SK-N-SH treated with all-trans-retinoic acid at 6 μM for 48 hours (cell line): ENCODE measurements around the gene KRT20.

Experiments used
- ATAC-seq: fragments of 200-7000 bp; cut with Tn5 transposase; 3 replicates; pipeline ENCODE4 v1.9.1; 2020; ENCODE audit warnings: mild to moderate bottlenecking, moderate library complexity
- ARNTL ChIP-seq: fragments of 450-650 bp; formaldehyde crosslinking; IDR thresholded peaks from 2 replicates; pipeline ENCODE4 v1.5.0; 2020; ENCODE audit warnings: low read depth, mild to moderate bottlenecking, moderate library complexity, borderline replicate concordance
- BACH2 ChIP-seq: fragments of 250-450 bp; sonication (Bioruptor Pico); IDR thresholded peaks from 2 replicates; pipeline ENCODE4 v1.9.0; 2021; ENCODE audit warnings: mild to moderate bottlenecking, borderline replicate concordance
- CREB5 ChIP-seq: fragments of 250-450 bp; sonication (Bioruptor Pico); IDR thresholded peaks from 2 replicates; pipeline ENCODE4 v1.5.1; 2020; ENCODE audit warnings: low read depth, mild to moderate bottlenecking, moderate library complexity
- CSDC2 ChIP-seq: fragments of 250-450 bp; sonication (Bioruptor Pico); IDR thresholded peaks from 2 replicates; pipeline ENCODE4 v1.5.0; 2020; ENCODE audit warnings: mild to moderate bottlenecking, moderate library complexity
- CSRNP3 ChIP-seq: fragments of 250-450 bp; sonication (Bioruptor Pico); IDR thresholded peaks from 2 replicates; pipeline ENCODE4 v1.5.1; 2021; ENCODE audit warnings: mild to moderate bottlenecking, moderate library complexity
- ESRRG ChIP-seq: fragments of 250-450 bp; sonication (Bioruptor Pico); IDR thresholded peaks from 2 replicates; pipeline ENCODE4 v1.6.1; 2021; ENCODE audit warnings: mild to moderate bottlenecking
- GLIS3 ChIP-seq: fragments of 250-450 bp; sonication (Bioruptor Pico); IDR thresholded peaks from 2 replicates; pipeline ENCODE4 v1.5.0; 2020; ENCODE audit warnings: mild to moderate bottlenecking, moderate library complexity
- ISL1 ChIP-seq: fragments of 250-450 bp; sonication (Bioruptor Pico); IDR thresholded peaks from 2 replicates; pipeline ENCODE4 v2.1.2; 2022; ENCODE audit warnings: mild to moderate bottlenecking, moderate library complexity
- OSR1 ChIP-seq: fragments of 250-450 bp; sonication (Bioruptor Pico); IDR thresholded peaks from 2 replicates; pipeline ENCODE4 v1.8.0; 2022; ENCODE audit warnings: moderate library complexity, mild to moderate bottlenecking, inconsistent platforms
- PATZ1 ChIP-seq: fragments of 250-450 bp; sonication (Bioruptor Pico); IDR thresholded peaks from 2 replicates; pipeline ENCODE4 v1.8.0; 2020; ENCODE audit warnings: mild to moderate bottlenecking, moderate library complexity, borderline replicate concordance
- POU6F1 ChIP-seq: fragments of 250-450 bp; sonication (Bioruptor Pico); IDR thresholded peaks from 2 replicates; pipeline ENCODE4 v1.8.0; 2021; ENCODE audit warnings: low read depth, mild to moderate bottlenecking, moderate library complexity, borderline replicate concordance
- PPARA ChIP-seq: fragments of 250-450 bp; sonication (Bioruptor Pico); IDR thresholded peaks from 2 replicates; pipeline ENCODE4 v1.5.0; 2020; ENCODE audit warnings: mild to moderate bottlenecking, borderline replicate concordance
- RARB ChIP-seq: fragments of 250-450 bp; sonication (Bioruptor Pico); IDR thresholded peaks from 2 replicates; pipeline ENCODE4 v1.8.0; 2021; ENCODE audit warnings: mild to moderate bottlenecking, moderate library complexity
- SNAI2 ChIP-seq: fragments of 250-450 bp; sonication (Bioruptor Pico); IDR thresholded peaks from 2 replicates; pipeline ENCODE4 v1.5.0; 2020; ENCODE audit warnings: mild to moderate bottlenecking, moderate library complexity
- TCF4 ChIP-seq: fragments of 250-450 bp; sonication (Bioruptor Pico); IDR thresholded peaks from 2 replicates; pipeline ENCODE4 v1.8.0; 2021; ENCODE audit warnings: mild to moderate bottlenecking, moderate library complexity, borderline replicate concordance
- TOX ChIP-seq: fragments of 250-450 bp; sonication (Bioruptor Pico); IDR thresholded peaks from 2 replicates; pipeline ENCODE4 v1.8.0; 2021; ENCODE audit warnings: mild to moderate bottlenecking, moderate library complexity, borderline replicate concordance
- TSHZ2 ChIP-seq: fragments of 250-450 bp; sonication (Bioruptor Pico); IDR thresholded peaks from 2 replicates; pipeline ENCODE4 v1.5.0; 2020; ENCODE audit warnings: mild to moderate bottlenecking, moderate library complexity
- ZC3H10 ChIP-seq: fragments of 250-450 bp; sonication (Bioruptor Pico); IDR thresholded peaks from 2 replicates; pipeline ENCODE4 v1.5.1; 2021; ENCODE audit warnings: mild to moderate bottlenecking, moderate library complexity
- ZFP3 ChIP-seq: fragments of 250-450 bp; sonication (Bioruptor Pico); IDR thresholded peaks from 2 replicates; pipeline ENCODE4 v1.5.0; 2020; ENCODE audit warnings: mild to moderate bottlenecking, moderate library complexity
- ZFP30 ChIP-seq: fragments of 450-650 bp; formaldehyde crosslinking; IDR thresholded peaks from 2 replicates; pipeline ENCODE4 v1.5.0; 2022; ENCODE audit warnings: mild to moderate bottlenecking, moderate library complexity
- ZNF565 ChIP-seq: fragments of 450-650 bp; formaldehyde crosslinking; conservative IDR thresholded peaks from 2 replicates; pipeline ENCODE4 v1.5.0; 2020; ENCODE audit warnings: low read depth, mild to moderate bottlenecking, moderate library complexity
- ZNF70 ChIP-seq: fragments of 450-650 bp; formaldehyde crosslinking; IDR thresholded peaks from 2 replicates; pipeline ENCODE4 v1.5.0; 2020; ENCODE audit warnings: mild to moderate bottlenecking, moderate library complexity
- ZNF8 ChIP-seq: fragments of 450-650 bp; formaldehyde crosslinking; IDR thresholded peaks from 2 replicates; pipeline ENCODE4 v1.5.0; 2020; ENCODE audit warnings: mild to moderate bottlenecking, moderate library complexity

Gene KRT20

GRCh38 chr17:40932608-40933007, 47.6 kb upstream of the KRT20 start (continued):
- TF ChIP-seq BACH2 (no peak), ZFP30 (CRISPR knock-in tag) (no peak)

GRCh38 chr17:40931311-40931710, 46.3 kb upstream of the KRT20 start:
- TF ChIP-seq CREB5: no peak
- TF ChIP-seq SNAI2: no peak
- no peak for TF ChIP-seq ZNF565 (CRISPR knock-in tag)
- no peak for TF ChIP-seq ZNF70 (CRISPR knock-in tag)
- no peak for TF ChIP-seq ARNTL
- TF ChIP-seq TCF4 (CRISPR knock-in tag): no peak
- no peak for TF ChIP-seq RARB (CRISPR knock-in tag)
- no peak for TF ChIP-seq CSDC2 (CRISPR knock-in tag)
- TF ChIP-seq BACH2: no peak
- TF ChIP-seq ZNF8 (CRISPR knock-in tag): no peak

GRCh38 chr17:40926341-40926740, 41.3 kb upstream of the KRT20 start:
- no peak for ATAC-seq
- TF ChIP-seq CSRNP3 (no peak), GLIS3 (no peak), BACH2 (no peak), ISL1 (CRISPR knock-in tag) (no peak), ZFP3 (no peak), TCF4 (CRISPR knock-in tag) (no peak), TOX (CRISPR knock-in tag) (no peak), ESRRG (CRISPR knock-in tag) (no peak), PPARA (CRISPR knock-in tag) (no peak), POU6F1 (CRISPR knock-in tag) (no peak), ZC3H10 (no peak), ZNF565 (CRISPR knock-in tag) (no peak), TSHZ2 (CRISPR knock-in tag) (no peak)

More at GRCh38 chr17:40931311-40931710, 46.3 kb upstream of the KRT20 start:
- no peak for ATAC-seq

GRCh38 chr17:40922239-40922638, 37.2 kb upstream of the KRT20 start:
- ATAC-seq: peak; percentile 41; the same call in 1 of the 3 replicates
- TF ChIP-seq ZNF8 (CRISPR knock-in tag) (no peak), ESRRG (CRISPR knock-in tag) (no peak), PATZ1 (no peak), ZNF565 (CRISPR knock-in tag) (no peak), CSDC2 (CRISPR knock-in tag) (no peak), ARNTL (no peak), ZNF70 (CRISPR knock-in tag) (no peak), GLIS3 (no peak), ZFP30 (CRISPR knock-in tag) (no peak), TCF4 (CRISPR knock-in tag) (no peak), ISL1 (CRISPR knock-in tag) (no peak), ZC3H10 (no peak), OSR1 (CRISPR knock-in tag) (no peak), PPARA (CRISPR knock-in tag) (no peak), BACH2 (no peak), TOX (CRISPR knock-in tag) (no peak)
